MCF 10A (cell line): ENCODE measurements around the gene NR4A3. TPM values are rescaled to one million over a fixed set of nuclear protein-coding genes. Genes with fewer than 3 reads are reported as not detected.

Experiments
- BruUV-seq: library from RNA; stranded (reverse); fragments of 400-500 nt; replicated peaks from 2 replicates; lab custom pipeline; 2021; lab: Mats Ljungman, UMichigan
- CTCF ChIA-PET: fragments of 300-600 bp; sonication (Branson Sonifier 250); formaldehyde crosslinking; extraction: SDS; loops from one replicate; lab custom pipeline; 2021; ENCODE audit warnings: antibody characterized with exemption, inconsistent platforms; lab: Yijun Ruan, JAX
- POLR2A ChIA-PET: fragments of 300-600, 350-650 bp; sonication (Branson Sonifier 250); formaldehyde crosslinking; extraction: SDS; loops from one replicate; lab custom pipeline; 2020; ENCODE audit warnings: antibody characterized with exemption, inconsistent platforms; lab: Yijun Ruan, JAX
- DNase-seq: peaks from one replicate; pipeline ENCODE4 v3.0.0-alpha.2; 2018; ENCODE audit not compliant: unreplicated experiment
- H3K27ac Mint-ChIP-seq: one replicate; pipeline ENCODE4 v1.8.0; 2022; ENCODE audit warnings: mild to moderate bottlenecking, low read depth, mixed read lengths; ENCODE audit not compliant: unreplicated experiment
- H3K27me3 Mint-ChIP-seq: one replicate; pipeline ENCODE4 v1.8.0; 2022; ENCODE audit warnings: mixed read lengths; ENCODE audit not compliant: insufficient read depth, unreplicated experiment
- H3K36me3 Mint-ChIP-seq: one replicate; pipeline ENCODE4 v1.8.0; 2022; ENCODE audit warnings: mild to moderate bottlenecking, moderate library complexity, mixed read lengths; ENCODE audit not compliant: insufficient read depth, unreplicated experiment
- H3K4me1 Mint-ChIP-seq: one replicate; pipeline ENCODE4 v1.8.0; 2022; ENCODE audit warnings: mixed read lengths; ENCODE audit not compliant: insufficient read depth, unreplicated experiment
- H3K4me3 Mint-ChIP-seq: one replicate; pipeline ENCODE4 v1.8.0; 2022; ENCODE audit warnings: mild to moderate bottlenecking, moderate library complexity, mixed read lengths; ENCODE audit not compliant: unreplicated experiment
- H3K9me3 Mint-ChIP-seq: one replicate; pipeline ENCODE4 v1.8.0; 2022; ENCODE audit warnings: mixed read lengths; ENCODE audit not compliant: unreplicated experiment
- intact Hi-C: fragments of 100-400 bp; cut with micrococcal nuclease; formaldehyde crosslinking; loops from 2 replicates; pipeline ENCODE4 v1.14.1; 2022
- total RNA-seq: library from RNA; stranded (reverse); gene quantifications from 2 replicates; pipeline ENCODE4 v1.2.3, GENCODE V29; 2022
- TF ChIP-seq, protein P1 (sequence below): fragments of 200-600 bp; IDR thresholded peaks from one replicate; pipeline ENCODE4 v1.8.0; 2022; ENCODE audit warnings: antibody characterized with exemption, mild to moderate bottlenecking; ENCODE audit not compliant: unreplicated experiment

NR4A3 gene
- total RNA-seq, 1 experiment from 2014 or later = 0.16 TPM

DNA sequence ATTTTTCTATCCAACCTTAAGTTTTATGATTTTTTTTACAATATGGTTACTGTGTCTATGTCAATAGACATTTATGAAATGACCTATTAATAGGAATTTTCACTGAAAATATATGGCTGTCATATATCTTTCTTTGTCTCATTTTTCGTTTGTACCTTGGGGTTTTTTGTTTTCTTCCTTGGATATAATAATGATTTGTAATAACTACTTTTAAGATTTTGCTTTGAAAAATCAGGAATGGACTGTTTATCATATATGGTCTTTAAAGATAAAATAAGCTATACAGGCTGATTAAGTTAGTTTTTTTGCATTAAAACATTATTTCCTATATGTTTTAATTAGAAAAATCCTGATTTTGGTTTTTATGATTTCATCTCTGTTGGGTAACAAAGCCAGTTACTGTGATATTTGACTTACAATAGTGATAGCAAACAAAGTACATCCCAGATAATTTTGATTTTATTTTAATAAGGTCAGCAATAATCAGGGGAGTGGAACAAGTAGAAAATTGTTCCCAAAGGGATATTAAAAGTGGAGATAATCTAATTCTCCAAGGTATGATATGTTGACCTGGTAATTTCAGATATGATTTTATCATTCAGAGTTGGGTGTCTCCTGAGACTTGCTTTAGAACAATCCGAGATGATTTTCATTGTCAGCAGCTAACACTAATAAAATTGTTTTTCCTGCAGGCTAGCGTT is 10.3 kb downstream of the NR4A3 start:
- TF ChIP-seq, protein P1, sequence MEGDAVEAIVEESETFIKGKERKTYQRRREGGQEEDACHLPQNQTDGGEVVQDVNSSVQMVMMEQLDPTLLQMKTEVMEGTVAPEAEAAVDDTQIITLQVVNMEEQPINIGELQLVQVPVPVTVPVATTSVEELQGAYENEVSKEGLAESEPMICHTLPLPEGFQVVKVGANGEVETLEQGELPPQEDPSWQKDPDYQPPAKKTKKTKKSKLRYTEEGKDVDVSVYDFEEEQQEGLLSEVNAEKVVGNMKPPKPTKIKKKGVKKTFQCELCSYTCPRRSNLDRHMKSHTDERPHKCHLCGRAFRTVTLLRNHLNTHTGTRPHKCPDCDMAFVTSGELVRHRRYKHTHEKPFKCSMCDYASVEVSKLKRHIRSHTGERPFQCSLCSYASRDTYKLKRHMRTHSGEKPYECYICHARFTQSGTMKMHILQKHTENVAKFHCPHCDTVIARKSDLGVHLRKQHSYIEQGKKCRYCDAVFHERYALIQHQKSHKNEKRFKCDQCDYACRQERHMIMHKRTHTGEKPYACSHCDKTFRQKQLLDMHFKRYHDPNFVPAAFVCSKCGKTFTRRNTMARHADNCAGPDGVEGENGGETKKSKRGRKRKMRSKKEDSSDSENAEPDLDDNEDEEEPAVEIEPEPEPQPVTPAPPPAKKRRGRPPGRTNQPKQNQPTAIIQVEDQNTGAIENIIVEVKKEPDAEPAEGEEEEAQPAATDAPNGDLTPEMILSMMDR = no peak
- Mint-ChIP-seq H3K36me3 (no peaks in the 10 kb centered on the region), H3K4me3 (no peak overlapping the region), H3K4me1 (no peaks in the 10 kb centered on the region), H3K9me3 (no peaks in the 10 kb centered on the region), H3K27me3 (peaks cover 25% of the 10 kb centered on the region), H3K27ac (no peak overlapping the region)
- no TSS peak for BruUV-seq
- intact Hi-C loops = no loop called here
- DNase-seq = no peak
- ChIA-PET CTCF (no interaction called here), POLR2A (no interaction called here)

DNA sequence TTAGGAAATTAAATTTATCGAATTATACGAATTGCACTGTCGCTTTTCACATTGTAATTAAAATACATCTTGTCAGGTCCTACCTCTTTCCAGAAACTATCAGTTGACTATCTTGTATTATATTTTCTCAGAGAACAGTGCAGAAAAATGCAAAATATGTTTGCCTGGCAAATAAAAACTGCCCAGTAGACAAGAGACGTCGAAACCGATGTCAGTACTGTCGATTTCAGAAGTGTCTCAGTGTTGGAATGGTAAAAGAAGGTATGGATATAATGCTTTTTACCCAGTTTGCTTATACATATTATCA is 10.8 kb downstream of the NR4A3 start:
- DNase-seq = no peak
- TF ChIP-seq, protein P1 = no peak
- Mint-ChIP-seq H3K27ac (no peak overlapping the region), H3K9me3 (no peaks in the 10 kb centered on the region), H3K27me3 (peaks cover 30% of the 10 kb centered on the region), H3K4me3 (no peak overlapping the region), H3K4me1 (no peaks in the 10 kb centered on the region), H3K36me3 (no peaks in the 10 kb centered on the region)
- no TSS peak for BruUV-seq
- CTCF ChIA-PET = interaction anchor here (0.6 to 0.7 kb wide), 2 partner anchors 12 to 139 kb away, joined by 3 to 4 read pairs; no protein-coding TSS in a partner anchor
- POLR2A ChIA-PET = no interaction called here
- intact Hi-C loops = no loop called here

DNA sequence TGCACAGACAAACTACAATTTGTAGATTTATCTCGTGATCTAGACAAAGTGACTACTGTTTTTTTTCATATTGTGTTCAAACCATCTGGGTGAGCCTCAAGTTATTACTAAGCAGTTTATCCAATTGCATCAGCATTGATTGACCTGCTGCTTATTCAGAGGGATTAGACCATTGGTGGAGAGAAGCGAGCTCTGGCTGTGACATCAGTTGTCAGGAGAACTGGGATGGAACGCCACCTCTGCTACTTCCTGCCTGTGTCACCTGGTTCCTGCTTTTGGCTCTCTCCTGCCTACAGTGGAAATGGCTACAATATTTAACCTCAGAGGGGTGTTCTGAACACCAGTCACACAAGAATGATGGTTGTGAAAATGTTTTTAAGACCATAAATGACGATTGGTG is 12.1 kb downstream of the NR4A3 start:
- POLR2A ChIA-PET = no interaction called here
- TF ChIP-seq, protein P1 = no peak
- H3K27me3 Mint-ChIP-seq = peaks cover 40% of the 10 kb centered on the region
- H3K4me3 Mint-ChIP-seq = no peak overlapping the region
- intact Hi-C loops = no loop called here
- H3K9me3 Mint-ChIP-seq = no peaks in the 10 kb centered on the region
- no peaks in the 10 kb centered on the region for H3K36me3 Mint-ChIP-seq
- no peak for DNase-seq
- no peak overlapping the region for H3K27ac Mint-ChIP-seq
- BruUV-seq = no TSS peak
- H3K4me1 Mint-ChIP-seq = no peaks in the 10 kb centered on the region
- CTCF ChIA-PET = no interaction called here

DNA sequence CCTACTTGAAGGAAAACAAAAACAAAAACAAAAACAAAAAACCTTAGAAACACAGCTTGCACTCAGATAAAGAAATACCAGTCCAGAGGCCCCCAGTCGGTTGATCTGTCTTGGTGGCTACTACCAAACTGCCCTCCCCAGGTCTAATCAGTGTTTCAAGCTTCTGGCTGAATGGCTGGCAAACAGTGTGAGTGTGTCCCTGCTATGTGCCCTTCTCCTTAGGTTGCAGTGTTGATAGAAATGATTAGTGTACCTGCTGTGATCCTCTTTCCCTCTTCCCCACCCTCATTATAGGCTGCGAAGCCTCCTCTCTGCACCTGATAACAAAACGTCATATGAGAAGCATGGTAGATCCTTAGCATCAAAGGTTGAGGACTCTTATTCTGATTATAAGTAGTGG is 12.8 kb downstream of the NR4A3 start:
- Mint-ChIP-seq H3K9me3 (no peaks in the 10 kb centered on the region), H3K27me3 (peaks cover 33% of the 10 kb centered on the region), H3K36me3 (no peaks in the 10 kb centered on the region), H3K4me1 (no peaks in the 10 kb centered on the region), H3K4me3 (no peak overlapping the region), H3K27ac (no peak overlapping the region)
- BruUV-seq = no TSS peak
- TF ChIP-seq, protein P1 = no peak
- ChIA-PET CTCF (interaction anchor here (0.8 kb wide), 1 partner anchor 638 kb away, joined by 3 read pairs; no protein-coding TSS in a partner anchor), POLR2A (interaction anchor here (1.2 kb wide), 1 partner anchor 11 kb away, joined by 4 read pairs; no protein-coding TSS in a partner anchor)
- intact Hi-C loops = no loop called here
- no peak for DNase-seq
